Activated T-helper 1 cell treated with anti-CD3 and anti-CD28 coated beads, Interleukin-12 subunit alpha, Interleukin-12 subunit beta, Interleukin-2, Interleukin-4 antibody, amounts not matched to agents 30 ng/mL and 10 ng/mL and 1 ng/mL, durations not matched to agents 14 hours and 24 hours and 36 hours (primary cell): Measurements from ENCODE around the gene PDE4DIP. TPM values are rescaled to one million over a fixed set of nuclear protein-coding genes. Genes with fewer than 3 reads are reported as not detected.
"Not testable (repeated sequence)": the region's sequence is repeated elsewhere in the genome, so short reads cannot be mapped to it uniquely, and the experiment has no call there.

Experiments used
- DNase-seq: peaks from one replicate; pipeline ENCODE4 v3.0.0; 2021; ENCODE audit warnings: low spot score
- H3K27ac Mint-ChIP-seq: one replicate; pipeline ENCODE4 v1.8.0; 2021; ENCODE audit warnings: mild to moderate bottlenecking, mixed read lengths
- H3K27me3 Mint-ChIP-seq: one replicate; pipeline ENCODE4 v1.8.0; 2022; ENCODE audit warnings: mild to moderate bottlenecking, moderate library complexity, mixed read lengths; ENCODE audit not compliant: insufficient read depth
- H3K36me3 Mint-ChIP-seq: one replicate; pipeline ENCODE4 v1.8.0; 2021; ENCODE audit warnings: low read depth, mixed read lengths
- H3K4me1 Mint-ChIP-seq: one replicate; pipeline ENCODE4 v1.8.0; 2021; ENCODE audit warnings: low read depth, mixed read lengths
- H3K4me3 Mint-ChIP-seq: one replicate; pipeline ENCODE4 v1.8.0; 2021; ENCODE audit warnings: mild to moderate bottlenecking, moderate library complexity, mixed read lengths
- H3K9me3 Mint-ChIP-seq: one replicate; pipeline ENCODE4 v1.8.0; 2021; ENCODE audit warnings: mixed read lengths
- intact Hi-C: fragments of 100-400 bp; cut with micrococcal nuclease; formaldehyde crosslinking; loops from one replicate; pipeline ENCODE4 v1.15.1; 2024
- total RNA-seq: library from RNA; stranded (reverse); gene quantifications from 2 replicates; pipeline ENCODE4 v1.2.3, GENCODE V29; 2022

PDE4DIP gene
- total RNA-seq, 1 donor from 2014 or later, result 24.2 TPM

GRCh38 chr1:148952938-148953616 is 108.8 kb downstream of the PDE4DIP start:
- intact Hi-C loops, H3K36me3 Mint-ChIP-seq, H3K9me3 Mint-ChIP-seq, H3K27me3 Mint-ChIP-seq, H3K27ac Mint-ChIP-seq: not testable (repeated sequence)
- Mint-ChIP-seq H3K4me3 (peak overlapping the region; percentile 86), H3K4me1 (peaks cover 12% of the 10 kb centered on the region)
- DNase-seq, result peak; percentile 13

- H3K27me3 Mint-ChIP-seq, H3K9me3 Mint-ChIP-seq, H3K36me3 Mint-ChIP-seq, DNase-seq, H3K27ac Mint-ChIP-seq, intact Hi-C loops: not testable (repeated sequence)
- Mint-ChIP-seq H3K4me3 (peak overlapping the region; percentile 74), H3K4me1 (peaks cover 12% of the 10 kb centered on the region)
Observed at GRCh38 chr1:148953730-148954129, 109.5 kb downstream of the PDE4DIP start.

GRCh38 chr1:148958343-148958742 is 114.1 kb downstream of the PDE4DIP start:
- H3K4me3 Mint-ChIP-seq, intact Hi-C loops: not testable (repeated sequence)

DNA sequence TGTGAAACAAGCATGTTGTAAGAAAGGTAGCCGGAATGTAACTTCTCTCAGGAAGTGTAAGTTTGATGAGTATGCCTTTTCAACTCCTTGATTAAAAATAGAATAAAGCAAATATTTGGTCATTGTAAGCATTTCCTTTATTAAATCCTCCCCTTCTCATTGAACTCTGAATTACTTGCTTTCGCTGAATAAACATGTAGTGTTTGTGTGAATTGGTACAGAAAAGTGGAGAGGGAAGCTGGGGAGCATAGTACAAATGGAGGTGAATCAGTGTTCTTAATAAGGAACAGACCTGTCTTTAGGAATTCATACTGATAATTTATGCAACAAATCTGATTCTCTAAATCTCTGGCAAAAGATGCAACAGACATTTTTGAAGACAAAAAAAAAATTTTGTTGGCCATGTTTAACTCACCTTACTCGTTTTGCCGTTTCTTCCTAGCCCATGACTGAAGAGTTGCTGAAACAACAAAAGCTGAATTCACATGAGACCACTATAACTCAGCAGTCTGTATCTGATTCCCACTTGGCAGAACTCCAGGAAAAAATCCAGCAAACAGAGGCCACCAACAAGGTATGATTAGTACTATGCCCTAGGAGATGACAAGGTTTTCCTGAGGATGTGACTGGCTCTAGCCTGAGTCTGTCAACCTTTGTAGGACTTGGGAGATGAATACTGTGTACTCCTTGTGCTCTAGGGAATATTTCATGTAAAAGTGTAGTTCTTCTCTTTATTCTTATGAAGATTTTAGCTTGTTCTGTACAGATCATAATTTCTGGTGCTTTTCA is 116.2 kb downstream of the PDE4DIP start:
- H3K9me3 Mint-ChIP-seq, H3K27me3 Mint-ChIP-seq, H3K4me1 Mint-ChIP-seq, DNase-seq, H3K36me3 Mint-ChIP-seq, intact Hi-C loops, H3K27ac Mint-ChIP-seq, H3K4me3 Mint-ChIP-seq: not testable (repeated sequence)

More at GRCh38 chr1:148958343-148958742, 114.1 kb downstream of the PDE4DIP start:
- H3K27ac Mint-ChIP-seq, H3K27me3 Mint-ChIP-seq, H3K36me3 Mint-ChIP-seq, H3K9me3 Mint-ChIP-seq, H3K4me1 Mint-ChIP-seq, DNase-seq: not testable (repeated sequence)

- H3K4me3 Mint-ChIP-seq, intact Hi-C loops, H3K27me3 Mint-ChIP-seq, DNase-seq, H3K27ac Mint-ChIP-seq, H3K9me3 Mint-ChIP-seq, H3K36me3 Mint-ChIP-seq, H3K4me1 Mint-ChIP-seq: not testable (repeated sequence)
Observed at GRCh38 chr1:148962127-148962857, 118.1 kb downstream of the PDE4DIP start.

- H3K4me3 Mint-ChIP-seq, H3K9me3 Mint-ChIP-seq, H3K27me3 Mint-ChIP-seq, H3K4me1 Mint-ChIP-seq, H3K27ac Mint-ChIP-seq, intact Hi-C loops, H3K36me3 Mint-ChIP-seq: not testable (repeated sequence)
- DNase-seq, result peak; percentile 13
Observed at GRCh38 chr1:148966084-148966483, 121.9 kb downstream of the PDE4DIP start.

- H3K4me3 Mint-ChIP-seq, H3K9me3 Mint-ChIP-seq, DNase-seq, H3K36me3 Mint-ChIP-seq, intact Hi-C loops, H3K4me1 Mint-ChIP-seq, H3K27me3 Mint-ChIP-seq, H3K27ac Mint-ChIP-seq: not testable (repeated sequence)
Observed at GRCh38 chr1:148967580-148967979, 123.4 kb downstream of the PDE4DIP start.

GRCh38 chr1:148968682-148969081 is 124.5 kb downstream of the PDE4DIP start:
- H3K36me3 Mint-ChIP-seq, result not testable (repeated sequence)

GRCh38 chr1:148969126-148969525 is 124.9 kb downstream of the PDE4DIP start:
- not testable (repeated sequence) for DNase-seq

More at GRCh38 chr1:148968682-148969081, 124.5 kb downstream of the PDE4DIP start:
- intact Hi-C loops, H3K9me3 Mint-ChIP-seq, H3K4me1 Mint-ChIP-seq, H3K27ac Mint-ChIP-seq, H3K4me3 Mint-ChIP-seq, H3K27me3 Mint-ChIP-seq, DNase-seq: not testable (repeated sequence)

DNA sequence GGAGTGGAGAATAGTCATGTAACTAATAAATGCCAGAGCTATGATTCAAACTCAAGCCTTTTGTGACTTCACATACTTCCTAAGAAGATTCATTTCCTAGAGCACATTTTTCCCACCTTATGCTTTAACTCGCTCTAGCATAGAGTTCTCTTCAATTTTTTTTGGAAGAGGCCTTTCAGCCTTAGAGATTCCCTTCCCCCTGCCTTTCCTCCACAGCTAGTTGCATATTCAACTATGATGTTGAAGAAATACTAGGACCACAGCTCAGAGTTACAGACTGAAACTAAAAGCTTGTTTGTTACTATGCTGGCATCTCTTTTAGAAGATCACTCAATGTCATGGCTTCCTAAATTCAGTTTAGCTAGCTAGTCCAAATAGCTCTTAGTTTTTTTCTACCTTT is 131.2 kb downstream of the PDE4DIP start:
- intact Hi-C loops, DNase-seq, H3K27me3 Mint-ChIP-seq, H3K9me3 Mint-ChIP-seq: not testable (repeated sequence)
- Mint-ChIP-seq H3K4me3 (peak overlapping the region; percentile 79), H3K4me1 (peaks cover 19% of the 10 kb centered on the region), H3K36me3 (peaks cover 27% of the 10 kb centered on the region), H3K27ac (peak overlapping the region; percentile 97)

More at GRCh38 chr1:148969126-148969525, 124.9 kb downstream of the PDE4DIP start:
- H3K4me3 Mint-ChIP-seq, H3K27ac Mint-ChIP-seq, H3K4me1 Mint-ChIP-seq, H3K36me3 Mint-ChIP-seq, intact Hi-C loops, H3K9me3 Mint-ChIP-seq, H3K27me3 Mint-ChIP-seq: not testable (repeated sequence)

GRCh38 chr1:148975866-148976537 is 131.8 kb downstream of the PDE4DIP start:
- Mint-ChIP-seq H3K4me1 (peaks cover 19% of the 10 kb centered on the region), H3K36me3 (peaks cover 30% of the 10 kb centered on the region), H3K4me3 (peak overlapping the region; percentile 79), H3K27ac (peak overlapping the region; percentile 97)
- H3K9me3 Mint-ChIP-seq, H3K27me3 Mint-ChIP-seq, intact Hi-C loops, DNase-seq: not testable (repeated sequence)

DNA sequence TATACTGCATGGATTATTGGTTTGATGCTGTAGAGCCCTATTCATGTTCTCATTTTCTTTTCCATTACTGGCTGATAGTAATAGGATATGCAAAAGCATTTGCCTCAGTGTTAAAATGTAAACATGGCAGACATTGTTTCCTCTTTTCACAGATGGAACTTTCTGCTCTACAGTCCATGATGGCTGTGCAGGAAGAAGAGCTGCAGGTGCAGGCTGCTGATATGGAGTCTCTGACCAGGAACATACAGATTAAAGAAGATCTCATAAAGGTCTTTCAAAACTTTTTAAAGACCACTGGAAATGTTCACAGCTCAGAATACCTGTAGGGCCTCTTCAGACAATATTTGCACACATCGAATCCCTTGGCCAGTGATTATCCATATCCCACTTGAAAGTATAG is 133.6 kb downstream of the PDE4DIP start:
- peaks cover 19% of the 10 kb centered on the region for H3K4me1 Mint-ChIP-seq
- intact Hi-C loops, H3K4me3 Mint-ChIP-seq, H3K27me3 Mint-ChIP-seq, DNase-seq, H3K9me3 Mint-ChIP-seq: not testable (repeated sequence)
- peaks cover 44% of the 10 kb centered on the region for H3K36me3 Mint-ChIP-seq
- peak overlapping the region; percentile 15 for H3K27ac Mint-ChIP-seq
